ENCODE data around the gene LTBP2.

The LTBP2 gene

DNA sequence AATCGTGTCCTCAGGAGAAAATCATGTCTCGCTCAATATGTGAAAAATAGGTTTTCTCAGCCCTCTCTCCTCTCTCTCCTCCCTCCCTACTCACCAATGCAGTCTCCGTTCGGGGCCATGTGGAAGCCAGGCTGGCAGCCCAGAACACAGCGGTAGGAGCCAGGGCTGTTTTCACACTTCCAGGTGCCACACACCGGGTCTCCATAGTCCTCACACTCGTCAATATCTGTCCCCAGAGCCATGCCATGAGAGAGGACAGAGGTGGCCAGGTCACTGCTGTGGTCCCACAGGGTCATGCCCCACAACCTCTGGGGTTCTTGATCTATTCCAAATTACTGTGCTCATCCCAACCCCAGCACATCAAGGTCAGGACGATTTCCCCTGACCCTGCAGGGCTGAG, 105.0 kb downstream of the LTBP2 start:
- TF ChIP-seq ZNF146 (tag by site-specific recombination; IDR thresholded peaks at IDR 0.05): no peak
- no peak for TF ChIP-seq ZNF335 (tag by site-specific recombination; conservative IDR thresholded peaks at IDR 0.05)
- TF ChIP-seq, protein P1, sequence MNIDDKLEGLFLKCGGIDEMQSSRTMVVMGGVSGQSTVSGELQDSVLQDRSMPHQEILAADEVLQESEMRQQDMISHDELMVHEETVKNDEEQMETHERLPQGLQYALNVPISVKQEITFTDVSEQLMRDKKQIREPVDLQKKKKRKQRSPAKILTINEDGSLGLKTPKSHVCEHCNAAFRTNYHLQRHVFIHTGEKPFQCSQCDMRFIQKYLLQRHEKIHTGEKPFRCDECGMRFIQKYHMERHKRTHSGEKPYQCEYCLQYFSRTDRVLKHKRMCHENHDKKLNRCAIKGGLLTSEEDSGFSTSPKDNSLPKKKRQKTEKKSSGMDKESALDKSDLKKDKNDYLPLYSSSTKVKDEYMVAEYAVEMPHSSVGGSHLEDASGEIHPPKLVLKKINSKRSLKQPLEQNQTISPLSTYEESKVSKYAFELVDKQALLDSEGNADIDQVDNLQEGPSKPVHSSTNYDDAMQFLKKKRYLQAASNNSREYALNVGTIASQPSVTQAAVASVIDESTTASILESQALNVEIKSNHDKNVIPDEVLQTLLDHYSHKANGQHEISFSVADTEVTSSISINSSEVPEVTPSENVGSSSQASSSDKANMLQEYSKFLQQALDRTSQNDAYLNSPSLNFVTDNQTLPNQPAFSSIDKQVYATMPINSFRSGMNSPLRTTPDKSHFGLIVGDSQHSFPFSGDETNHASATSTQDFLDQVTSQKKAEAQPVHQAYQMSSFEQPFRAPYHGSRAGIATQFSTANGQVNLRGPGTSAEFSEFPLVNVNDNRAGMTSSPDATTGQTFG (tag by site-specific recombination; IDR thresholded peaks at IDR 0.05; ENCODE audit: borderline replicate concordance): no peak
- no peak for TF ChIP-seq RBAK (tag by site-specific recombination; IDR thresholded peaks at IDR 0.05)
- TF ChIP-seq ZFP37 (tag by site-specific recombination; IDR thresholded peaks at IDR 0.05): no peak
- TF ChIP-seq TCF7L2 (IDR thresholded peaks at IDR 0.05; ENCODE audit: borderline replicate concordance, low read depth, low read length): no peak
- no peak for TF ChIP-seq ZNF76 (tag by site-specific recombination; IDR thresholded peaks at IDR 0.05; ENCODE audit: borderline replicate concordance, low read depth)
- no peak for TF ChIP-seq ZNF366 (tag by site-specific recombination; conservative IDR thresholded peaks at IDR 0.05)
- TF ChIP-seq ZNF223 (tag by site-specific recombination; IDR thresholded peaks at IDR 0.05): no peak
- no peak for TF ChIP-seq ZNF311 (tag by site-specific recombination; IDR thresholded peaks at IDR 0.05; ENCODE audit: borderline replicate concordance)
- no peak for TF ChIP-seq ZNF221 (tag by site-specific recombination; IDR thresholded peaks at IDR 0.05; ENCODE audit: borderline replicate concordance)
- TF ChIP-seq ZNF174 (tag by site-specific recombination; IDR thresholded peaks at IDR 0.05): no peak
- TF ChIP-seq ZNF623 (tag by site-specific recombination; IDR thresholded peaks at IDR 0.05): no peak
- no peak for TF ChIP-seq ZBTB20 (tag by site-specific recombination; IDR thresholded peaks at IDR 0.05)
- TF ChIP-seq ZBTB8A (tag by site-specific recombination; IDR thresholded peaks at IDR 0.05): no peak
- TF ChIP-seq, protein P2, sequence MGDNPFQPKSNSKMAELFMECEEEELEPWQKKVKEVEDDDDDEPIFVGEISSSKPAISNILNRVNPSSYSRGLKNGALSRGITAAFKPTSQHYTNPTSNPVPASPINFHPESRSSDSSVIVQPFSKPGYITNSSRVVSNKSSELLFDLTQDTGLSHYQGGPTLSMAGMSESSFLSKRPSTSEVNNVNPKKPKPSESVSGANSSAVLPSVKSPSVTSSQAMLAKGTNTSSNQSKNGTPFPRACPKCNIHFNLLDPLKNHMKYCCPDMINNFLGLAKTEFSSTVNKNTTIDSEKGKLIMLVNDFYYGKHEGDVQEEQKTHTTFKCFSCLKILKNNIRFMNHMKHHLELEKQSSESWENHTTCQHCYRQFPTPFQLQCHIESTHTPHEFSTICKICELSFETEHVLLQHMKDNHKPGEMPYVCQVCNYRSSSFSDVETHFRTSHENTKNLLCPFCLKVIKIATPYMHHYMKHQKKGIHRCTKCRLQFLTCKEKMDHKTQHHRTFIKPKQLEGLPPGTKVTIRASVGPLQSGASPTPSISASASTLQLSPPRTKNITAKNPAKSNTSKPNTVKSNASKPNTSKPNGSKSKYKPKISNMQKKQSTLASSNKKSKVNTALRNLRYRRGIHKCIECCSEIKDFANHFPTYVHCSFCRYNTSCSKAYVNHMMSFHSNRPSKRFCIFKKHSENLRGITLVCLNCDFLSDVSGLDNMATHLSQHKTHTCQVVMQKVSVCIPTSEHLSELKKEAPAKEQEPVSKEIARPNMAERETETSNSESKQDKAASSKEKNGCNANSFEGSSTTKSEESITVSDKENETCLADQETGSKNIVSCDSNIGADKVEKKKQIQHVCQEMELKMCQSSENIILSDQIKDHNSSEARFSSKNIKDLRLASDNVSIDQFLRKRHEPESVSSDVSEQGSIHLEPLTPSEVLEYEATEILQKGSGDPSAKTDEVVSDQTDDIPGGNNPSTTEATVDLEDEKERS (tag by site-specific recombination; IDR thresholded peaks at IDR 0.05): no peak
- no peak for TF ChIP-seq ZFP41 (tag by site-specific recombination; IDR thresholded peaks at IDR 0.05; ENCODE audit: borderline replicate concordance)
- no peak for TF ChIP-seq GLIS2 (tag by site-specific recombination; IDR thresholded peaks at IDR 0.05)
- no peaks in the 10 kb centered on the region for H3K36me3 ChIP-seq (ENCODE audit: control insufficient read depth in 2 of 2, insufficient read depth in 1 of 2, low read length in 2 of 2)
- H3K4me1 ChIP-seq (ENCODE audit: control insufficient read depth, insufficient read depth, low read length): no peaks in the 10 kb centered on the region
- H3K9me3 ChIP-seq (ENCODE audit: control insufficient read depth, insufficient read depth, low read depth, low read length): no peaks in the 10 kb centered on the region
- no peak overlapping the region for H3K4me3 ChIP-seq (ENCODE audit: low read depth, low read length)
- no peak overlapping the region for H3K27ac ChIP-seq (ENCODE audit: extremely low read depth, low read depth, low read length)
- ChIA-PET POLR2A (no interaction called here), CTCF (no interaction called here)

DNA sequence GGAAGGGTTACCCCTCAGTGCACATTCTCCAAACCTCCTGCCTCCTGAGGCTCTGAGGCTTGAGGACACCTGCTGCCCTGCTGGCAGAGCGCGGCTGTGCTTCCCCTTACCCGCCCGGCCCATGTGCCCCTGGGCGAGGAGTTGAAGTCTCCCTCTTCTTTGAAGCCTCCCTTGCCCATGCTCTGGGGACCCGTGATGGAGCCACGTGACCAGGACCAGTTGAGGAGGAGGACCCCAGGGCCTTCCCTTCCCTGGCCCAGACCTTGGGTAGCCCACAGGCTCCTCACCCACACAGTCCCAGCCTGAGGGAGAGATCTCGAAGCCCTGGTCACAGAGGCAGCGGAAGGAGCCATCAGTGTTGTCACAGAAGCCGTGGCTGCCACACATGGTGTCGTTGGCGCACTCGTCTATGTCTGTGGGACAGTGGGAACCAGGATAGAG, 105.6 kb downstream of the LTBP2 start:
- no peaks in the 10 kb centered on the region for H3K4me1 ChIP-seq (ENCODE audit: control insufficient read depth, insufficient read depth, low read length)
- no peak overlapping the region for H3K4me3 ChIP-seq (ENCODE audit: low read depth, low read length)
- no peak overlapping the region for H3K27ac ChIP-seq (ENCODE audit: extremely low read depth, low read depth, low read length)
- no peaks in the 10 kb centered on the region for H3K36me3 ChIP-seq (ENCODE audit: control insufficient read depth in 2 of 2, insufficient read depth in 1 of 2, low read length in 2 of 2)
- no peaks in the 10 kb centered on the region for H3K9me3 ChIP-seq (ENCODE audit: control insufficient read depth, insufficient read depth, low read depth, low read length)
- ChIA-PET POLR2A (no interaction called here), CTCF (no interaction called here)
- TF ChIP-seq GLI4 (tag by site-specific recombination; IDR thresholded peaks at IDR 0.05): no peak
- no peak for TF ChIP-seq ZBTB20 (tag by site-specific recombination; IDR thresholded peaks at IDR 0.05)
- no peak for TF ChIP-seq ZNF37A (tag by site-specific recombination; IDR thresholded peaks at IDR 0.05)
- TF ChIP-seq, protein P3, sequence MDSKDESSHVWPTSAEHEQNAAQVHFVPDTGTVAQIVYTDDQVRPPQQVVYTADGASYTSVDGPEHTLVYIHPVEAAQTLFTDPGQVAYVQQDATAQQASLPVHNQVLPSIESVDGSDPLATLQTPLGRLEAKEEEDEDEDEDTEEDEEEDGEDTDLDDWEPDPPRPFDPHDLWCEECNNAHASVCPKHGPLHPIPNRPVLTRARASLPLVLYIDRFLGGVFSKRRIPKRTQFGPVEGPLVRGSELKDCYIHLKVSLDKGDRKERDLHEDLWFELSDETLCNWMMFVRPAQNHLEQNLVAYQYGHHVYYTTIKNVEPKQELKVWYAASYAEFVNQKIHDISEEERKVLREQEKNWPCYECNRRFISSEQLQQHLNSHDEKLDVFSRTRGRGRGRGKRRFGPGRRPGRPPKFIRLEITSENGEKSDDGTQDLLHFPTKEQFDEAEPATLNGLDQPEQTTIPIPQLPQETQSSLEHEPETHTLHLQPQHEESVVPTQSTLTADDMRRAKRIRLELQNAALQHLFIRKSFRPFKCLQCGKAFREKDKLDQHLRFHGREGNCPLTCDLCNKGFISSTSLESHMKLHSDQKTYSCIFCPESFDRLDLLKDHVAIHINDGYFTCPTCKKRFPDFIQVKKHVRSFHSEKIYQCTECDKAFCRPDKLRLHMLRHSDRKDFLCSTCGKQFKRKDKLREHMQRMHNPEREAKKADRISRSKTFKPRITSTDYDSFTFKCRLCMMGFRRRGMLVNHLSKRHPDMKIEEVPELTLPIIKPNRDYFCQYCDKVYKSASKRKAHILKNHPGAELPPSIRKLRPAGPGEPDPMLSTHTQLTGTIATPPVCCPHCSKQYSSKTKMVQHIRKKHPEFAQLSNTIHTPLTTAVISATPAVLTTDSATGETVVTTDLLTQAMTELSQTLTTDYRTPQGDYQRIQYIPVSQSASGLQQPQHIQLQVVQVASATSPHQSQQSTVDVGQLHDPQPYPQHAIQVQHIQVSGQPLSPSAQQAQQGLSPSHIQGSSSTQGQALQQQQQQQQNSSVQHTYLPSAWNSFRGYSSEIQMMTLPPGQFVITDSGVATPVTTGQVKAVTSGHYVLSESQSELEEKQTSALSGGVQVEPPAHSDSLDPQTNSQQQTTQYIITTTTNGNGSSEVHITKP (tag by site-specific recombination; IDR thresholded peaks at IDR 0.05): no peak
- TF ChIP-seq, protein P4, sequence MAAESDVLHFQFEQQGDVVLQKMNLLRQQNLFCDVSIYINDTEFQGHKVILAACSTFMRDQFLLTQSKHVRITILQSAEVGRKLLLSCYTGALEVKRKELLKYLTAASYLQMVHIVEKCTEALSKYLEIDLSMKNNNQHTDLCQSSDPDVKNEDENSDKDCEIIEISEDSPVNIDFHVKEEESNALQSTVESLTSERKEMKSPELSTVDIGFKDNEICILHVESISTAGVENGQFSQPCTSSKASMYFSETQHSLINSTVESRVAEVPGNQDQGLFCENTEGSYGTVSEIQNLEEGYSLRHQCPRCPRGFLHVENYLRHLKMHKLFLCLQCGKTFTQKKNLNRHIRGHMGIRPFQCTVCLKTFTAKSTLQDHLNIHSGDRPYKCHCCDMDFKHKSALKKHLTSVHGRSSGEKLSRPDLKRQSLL (tag by site-specific recombination; IDR thresholded peaks at IDR 0.05): no peak
- no peak for TF ChIP-seq ZNF335 (tag by site-specific recombination; conservative IDR thresholded peaks at IDR 0.05)
- no peak for TF ChIP-seq KLF9 (tag by site-specific recombination; IDR thresholded peaks at IDR 0.05; ENCODE audit: low read depth)
- TF ChIP-seq ZNF670 (tag by site-specific recombination; IDR thresholded peaks at IDR 0.05; ENCODE audit: low read depth): no peak
- TF ChIP-seq, protein P5, sequence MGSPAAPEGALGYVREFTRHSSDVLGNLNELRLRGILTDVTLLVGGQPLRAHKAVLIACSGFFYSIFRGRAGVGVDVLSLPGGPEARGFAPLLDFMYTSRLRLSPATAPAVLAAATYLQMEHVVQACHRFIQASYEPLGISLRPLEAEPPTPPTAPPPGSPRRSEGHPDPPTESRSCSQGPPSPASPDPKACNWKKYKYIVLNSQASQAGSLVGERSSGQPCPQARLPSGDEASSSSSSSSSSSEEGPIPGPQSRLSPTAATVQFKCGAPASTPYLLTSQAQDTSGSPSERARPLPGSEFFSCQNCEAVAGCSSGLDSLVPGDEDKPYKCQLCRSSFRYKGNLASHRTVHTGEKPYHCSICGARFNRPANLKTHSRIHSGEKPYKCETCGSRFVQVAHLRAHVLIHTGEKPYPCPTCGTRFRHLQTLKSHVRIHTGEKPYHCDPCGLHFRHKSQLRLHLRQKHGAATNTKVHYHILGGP (tag by site-specific recombination; IDR thresholded peaks at IDR 0.05): no peak
